ENCODE measurements around the gene FBXL16. TPM values are rescaled to one million over a fixed set of nuclear protein-coding genes. Genes with fewer than 3 reads are reported as not detected.
"Not testable (repeated sequence)": the region's sequence is repeated elsewhere in the genome, so short reads cannot be mapped to it uniquely, and the experiment has no call there.

FBXL16 gene
- total RNA-seq, 4 donors from 2014 or later = 2.2 to 8.4 (median 3.7) TPM

GRCh38 chr16:694187-694862 is 11.3 kb downstream of the FBXL16 start:
- TF ChIP-seq CTCF (IDR thresholded peaks at IDR 0.05) (no peak), POLR2A (IDR thresholded peaks at IDR 0.05) (no peak)
- 0% methylated on average over 5 of the region's 64 CpGs; no CpG with 5 or more reads in 1 of the 2 donors for WGBS, 2 donors
- peaks cover 0 to 78% (median 18%) of the 10 kb centered on the region in 4 donors for H3K27me3 ChIP-seq

GRCh38 chr16:693766-694165 is 11.8 kb downstream of the FBXL16 start:
- peak overlapping the region; percentile 28 to 90 (median 84) for H3K27ac ChIP-seq
- no CpG with 5 or more reads among the region's 37 CpGs for WGBS, 2 donors
- H3K36me3 ChIP-seq = no peaks in the 10 kb centered on the region
- H3K27me3 ChIP-seq = peaks cover 0 to 72% (median 18%) of the 10 kb centered on the region in 4 donors
- no peak for TF ChIP-seq POLR2A (IDR thresholded peaks at IDR 0.05)
- no peak for TF ChIP-seq CTCF (IDR thresholded peaks at IDR 0.05)
- H3K4me3 ChIP-seq = peak overlapping the region; percentile 37 to 66 (median 56)
- no peaks in the 10 kb centered on the region for H3K9me3 ChIP-seq
- no peak for DNase-seq
- peaks cover 37 to 76% (median 52%) of the 10 kb centered on the region in 3 donors for H3K4me1 ChIP-seq
- intact Hi-C loops (cut with DNase I) = no loop called here

More at GRCh38 chr16:694187-694862, 11.3 kb downstream of the FBXL16 start:
- H3K27ac ChIP-seq = peak overlapping the region; percentile 81 to 90 (median 86)
- no peaks in the 10 kb centered on the region for H3K9me3 ChIP-seq
- peak overlapping the region; percentile 37 to 66 (median 56) for H3K4me3 ChIP-seq
- H3K36me3 ChIP-seq = no peaks in the 10 kb centered on the region
- intact Hi-C loops (cut with DNase I) = no loop called here
- DNase-seq = no peak
- peaks cover 31 to 71% (median 47%) of the 10 kb centered on the region in 3 donors for H3K4me1 ChIP-seq

- H3K27me3 ChIP-seq = peaks cover 0 to 68% (median 18%) of the 10 kb centered on the region in 4 donors
- H3K4me3 ChIP-seq = peak overlapping the region in 2 of 4 donors; percentile 54 to 58
- no peaks in the 10 kb centered on the region for H3K9me3 ChIP-seq
- H3K36me3 ChIP-seq = peaks cover 0 to under 1% (median 0%) of the 10 kb centered on the region in 3 donors
- WGBS, 2 donors = 60 to 63% methylated on average over 1 to 6 of the region's 22 CpGs
- intact Hi-C loops (cut with DNase I) = no loop called here
- DNase-seq = no peak
- H3K4me1 ChIP-seq = peaks cover 40 to 80% (median 56%) of the 10 kb centered on the region in 3 donors
- peak overlapping the region; percentile 28 to 90 (median 84) for H3K27ac ChIP-seq
- TF ChIP-seq POLR2A (IDR thresholded peaks at IDR 0.05) (no peak), CTCF (IDR thresholded peaks at IDR 0.05) (no peak)
Measured at GRCh38 chr16:693364-693763, 12.2 kb downstream of the FBXL16 start.

- WGBS, 2 donors = 54% methylated on average over 8 to 10 of the region's 10 CpGs
- TF ChIP-seq CTCF (IDR thresholded peaks at IDR 0.05) (no peak), POLR2A (IDR thresholded peaks at IDR 0.05) (no peak)
- peaks cover 40 to 87% (median 56%) of the 10 kb centered on the region in 3 donors for H3K4me1 ChIP-seq
Measured at GRCh38 chr16:692356-693108, 13.1 kb downstream of the FBXL16 start.

GRCh38 chr16:691242-691641 is 14.4 kb downstream of the FBXL16 start:
- WGBS, 2 donors = 45 to 70% methylated on average over 16 of the region's 16 CpGs
- intact Hi-C loops (cut with DNase I); H3K4me3 ChIP-seq; DNase-seq; H3K9me3 ChIP-seq: not testable (repeated sequence)
- peaks cover 38 to 90% (median 54%) of the 10 kb centered on the region in 3 donors for H3K4me1 ChIP-seq
- H3K36me3 ChIP-seq = peaks cover 4 to 22% (median 6%) of the 10 kb centered on the region in 3 donors
- peaks cover 0 to 47% (median 18%) of the 10 kb centered on the region in 4 donors for H3K27me3 ChIP-seq
- peak overlapping the region in 3 of 4 donors; percentile 81 to 90 (median 87) for H3K27ac ChIP-seq

More at GRCh38 chr16:692356-693108, 13.1 kb downstream of the FBXL16 start:
- peaks cover 0 to 9% (median 0%) of the 10 kb centered on the region in 3 donors for H3K36me3 ChIP-seq
- H3K27ac ChIP-seq = peak overlapping the region; percentile 5 to 90 (median 84)
- H3K9me3 ChIP-seq = no peaks in the 10 kb centered on the region
- intact Hi-C loops (cut with DNase I) = no loop called here
- H3K27me3 ChIP-seq = peaks cover 0 to 60% (median 18%) of the 10 kb centered on the region in 4 donors
- no peak overlapping the region for H3K4me3 ChIP-seq
- no peak for DNase-seq

Measured in esophagus squamous epithelium (tissue), 5 donors.